ENCODE data around the gene CTR9. TPM values are rescaled to one million over a fixed set of nuclear protein-coding genes. Genes with fewer than 3 reads are reported as not detected.

CTR9 gene
- total and polyA plus RNA-seq, 2 experiments from 2014 or later: 29.0 to 32.7 TPM

GRCh38 chr11:10785146-10785474, 34.1 kb downstream of the CTR9 start:
- Histone ChIP-seq H3K27me3 (ENCODE audit: insufficient read depth) (no peaks in the 10 kb centered on the region), H3K9me2 (ENCODE audit: insufficient read depth) (no peaks in the 10 kb centered on the region), H3K79me2 (replicated peaks; ENCODE audit: insufficient read depth) (no peaks in the 10 kb centered on the region), H4K20me1 (replicated peaks; ENCODE audit: insufficient read depth) (no peaks in the 10 kb centered on the region), H3K4me3 (no peak overlapping the region), H3K4me1 (ENCODE audit: insufficient read depth) (no peaks in the 10 kb centered on the region), H3F3A (replicated peaks; ENCODE audit: low read depth) (no peaks in the 10 kb centered on the region), H3K27ac (ENCODE audit: low read depth) (no peak overlapping the region), H3K36me3 (ENCODE audit: insufficient read depth) (no peaks in the 10 kb centered on the region), H3K4me2 (no peak overlapping the region), H2AFZ (peak overlapping the region; percentile 74)
- no peaks in the 10 kb centered on the region for H3K9me3 Mint-ChIP-seq
- H3K4me1 Mint-ChIP-seq: peaks cover 12% of the 10 kb centered on the region
- H3K36me3 Mint-ChIP-seq (ENCODE audit: low read depth): no peaks in the 10 kb centered on the region
- DNase-seq (ENCODE audit: low spot score) (no peak), ATAC-seq (no peak)
- no peaks in the 10 kb centered on the region for H3K27me3 Mint-ChIP-seq (ENCODE audit: insufficient read depth, low read depth, poor library complexity)
- TF ChIP-seq ETS1 (IDR thresholded peaks at IDR 0.05) (no peak), STAT1 (IDR thresholded peaks at IDR 0.05; ENCODE audit: unreplicated experiment) (no peak), POLR2AphosphoS5 (IDR thresholded peaks at IDR 0.05; ENCODE audit: low read depth) (no peak), ZNF462 (CRISPR knock-in tag; IDR thresholded peaks at IDR 0.05) (no peak), ZNF331 (CRISPR knock-in tag; IDR thresholded peaks at IDR 0.05; ENCODE audit: low read depth) (no peak), CREB1 (CRISPR knock-in tag; IDR thresholded peaks at IDR 0.05; ENCODE audit: low read depth) (no peak)
- no peak overlapping the region for H3K27ac Mint-ChIP-seq
- no peak overlapping the region for H3K4me3 Mint-ChIP-seq

- no peak overlapping the region for H2AFZ ChIP-seq
- H3K27me3 ChIP-seq (ENCODE audit: insufficient read depth): no peaks in the 10 kb centered on the region
- H3K4me1 ChIP-seq (ENCODE audit: insufficient read depth): no peaks in the 10 kb centered on the region
- no peak overlapping the region for H3K4me3 Mint-ChIP-seq
- H3K27ac Mint-ChIP-seq: no peak overlapping the region
- H3F3A ChIP-seq (replicated peaks; ENCODE audit: low read depth): no peaks in the 10 kb centered on the region
- H3K4me1 Mint-ChIP-seq: peaks cover 12% of the 10 kb centered on the region
- no peaks in the 10 kb centered on the region for H3K9me3 Mint-ChIP-seq
- H3K27ac ChIP-seq (ENCODE audit: low read depth): no peak overlapping the region
- H3K4me3 ChIP-seq: no peak overlapping the region
- no peaks in the 10 kb centered on the region for H3K9me2 ChIP-seq (ENCODE audit: insufficient read depth)
- DNase-seq (ENCODE audit: low spot score) (no peak), ATAC-seq (no peak)
- H3K79me2 ChIP-seq (replicated peaks; ENCODE audit: insufficient read depth): no peaks in the 10 kb centered on the region
- no peaks in the 10 kb centered on the region for H3K36me3 ChIP-seq (ENCODE audit: insufficient read depth)
- no peak overlapping the region for H3K4me2 ChIP-seq
- H4K20me1 ChIP-seq (replicated peaks; ENCODE audit: insufficient read depth): no peaks in the 10 kb centered on the region
- no peaks in the 10 kb centered on the region for H3K27me3 Mint-ChIP-seq (ENCODE audit: insufficient read depth, low read depth, poor library complexity)
- H3K36me3 Mint-ChIP-seq (ENCODE audit: low read depth): no peaks in the 10 kb centered on the region
- TF ChIP-seq POLR2AphosphoS5 (IDR thresholded peaks at IDR 0.05; ENCODE audit: low read depth) (no peak), JUNB (IDR thresholded peaks at IDR 0.05; ENCODE audit: unreplicated experiment) (no peak), ZNF114 (CRISPR knock-in tag; IDR thresholded peaks at IDR 0.05) (no peak), STAT1 (IDR thresholded peaks at IDR 0.05; ENCODE audit: unreplicated experiment) (no peak), REST (IDR thresholded peaks at IDR 0.05; ENCODE audit: unreplicated experiment) (no peak), ETS1 (IDR thresholded peaks at IDR 0.05) (no peak), ZNF331 (CRISPR knock-in tag; IDR thresholded peaks at IDR 0.05; ENCODE audit: low read depth) (no peak), NANOG (IDR thresholded peaks at IDR 0.05; ENCODE audit: borderline replicate concordance) (no peak)
Measured at GRCh38 chr11:10786451-10786850, 35.4 kb downstream of the CTR9 start.

Measured in GM23338 (cell line).